IPS-NIHi7 (cell line): ENCODE results near the gene CLEC20A.

Source experiments
- DNase-seq: peaks from one replicate; pipeline ENCODE4 v3.0.0; 2012; ENCODE audit warnings: mixed read lengths; ENCODE audit errors: extremely low spot score

The CLEC20A gene

GRCh38 chr1:178500091-178500770 is 3.5 kb upstream of the CLEC20A start:
- peak; percentile 57 for DNase-seq

GRCh38 chr1:178498896-178499675 is 2.3 kb upstream of the CLEC20A start:
- DNase-seq = peak; percentile 51

GRCh38 chr1:178497903-178498478 is 1.2 kb upstream of the CLEC20A start:
- DNase-seq = no peak

- DNase-seq = no peak
Observed at GRCh38 chr1:178495741-178496409, 889 bp downstream of the CLEC20A start.

DNA sequence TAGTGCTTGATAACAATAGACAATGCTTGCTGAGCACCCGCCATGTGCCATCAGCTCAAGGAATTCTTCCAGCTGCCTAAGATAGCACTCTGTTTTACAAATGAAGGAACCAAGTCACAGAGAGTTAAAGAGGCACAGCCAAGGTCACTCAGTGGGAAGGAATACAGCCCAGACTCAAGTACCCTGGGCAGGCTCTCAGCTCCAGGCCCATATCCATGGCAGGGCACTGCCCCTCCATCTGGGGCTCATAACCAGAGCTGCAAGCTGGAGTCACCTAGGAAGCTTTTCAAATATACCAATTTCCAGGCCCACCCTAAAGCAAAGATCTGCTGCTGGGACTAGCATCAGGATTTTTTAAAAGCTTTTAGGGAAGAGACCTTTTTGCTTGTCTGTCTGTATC is 1.6 kb downstream of the CLEC20A start:
- no peak for DNase-seq

DNA sequence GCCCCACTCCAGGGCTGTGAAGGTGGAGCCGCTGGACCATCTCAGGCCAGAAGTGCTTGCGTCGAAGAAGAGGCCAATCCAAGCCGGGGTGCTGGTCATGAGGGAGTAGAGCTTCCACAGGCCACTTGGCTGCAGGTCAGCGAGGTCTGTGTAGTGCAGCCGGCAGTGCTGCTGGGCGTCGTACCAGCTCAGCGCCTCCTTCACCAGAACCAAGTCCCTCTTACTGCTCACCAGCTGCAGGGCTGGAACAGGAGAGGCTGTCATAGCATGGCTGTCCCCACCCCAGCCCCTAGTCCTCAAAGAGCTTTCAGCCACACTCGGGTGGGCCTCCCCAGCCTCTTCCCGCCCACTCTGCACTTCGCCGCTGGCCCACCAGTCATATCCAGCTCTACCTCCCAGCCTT is 2.2 kb downstream of the CLEC20A start:
- DNase-seq = no peak

DNA sequence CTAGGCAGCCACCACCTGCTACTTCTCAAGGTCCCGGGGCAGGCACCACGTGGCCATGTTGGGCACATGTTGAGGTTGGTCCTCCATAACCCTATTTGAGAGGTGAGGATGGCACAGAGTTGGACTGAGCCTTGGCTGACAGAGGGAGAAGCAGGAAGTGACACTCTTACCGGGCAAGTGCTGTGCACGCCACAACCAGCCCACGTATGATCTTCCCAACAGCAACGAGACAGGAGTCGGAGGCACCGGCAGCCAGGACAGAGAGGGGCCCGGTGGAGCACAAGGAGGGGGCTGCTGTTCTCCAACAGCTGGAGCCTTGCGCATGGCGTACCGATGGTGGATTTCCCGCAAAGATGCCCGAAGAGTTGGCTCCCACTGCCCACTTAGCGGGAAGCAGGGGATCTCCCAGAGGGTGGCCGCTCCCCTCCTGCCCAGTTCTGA is 3.4 kb downstream of the CLEC20A start:
- no peak for DNase-seq

DNA sequence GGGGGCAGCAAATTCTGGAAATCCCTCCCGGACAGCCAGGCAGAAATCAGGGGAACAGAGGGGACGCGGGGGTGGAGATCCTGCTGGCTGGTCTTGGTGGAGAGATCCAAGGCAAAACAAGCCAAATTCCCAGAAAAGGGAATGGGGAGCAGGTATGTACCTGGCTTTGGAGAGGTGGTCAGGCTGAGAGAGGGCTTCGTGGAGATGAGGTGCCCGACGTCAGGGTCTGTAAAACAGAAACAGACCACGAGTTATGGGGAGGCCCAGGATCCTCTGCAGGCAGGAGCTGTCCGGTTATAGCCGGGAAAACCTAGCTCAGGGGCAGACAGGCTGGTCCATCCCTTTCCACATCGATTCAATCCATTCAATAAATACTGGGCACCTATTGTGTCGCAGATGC is 4.4 kb downstream of the CLEC20A start:
- DNase-seq = no peak

DNA sequence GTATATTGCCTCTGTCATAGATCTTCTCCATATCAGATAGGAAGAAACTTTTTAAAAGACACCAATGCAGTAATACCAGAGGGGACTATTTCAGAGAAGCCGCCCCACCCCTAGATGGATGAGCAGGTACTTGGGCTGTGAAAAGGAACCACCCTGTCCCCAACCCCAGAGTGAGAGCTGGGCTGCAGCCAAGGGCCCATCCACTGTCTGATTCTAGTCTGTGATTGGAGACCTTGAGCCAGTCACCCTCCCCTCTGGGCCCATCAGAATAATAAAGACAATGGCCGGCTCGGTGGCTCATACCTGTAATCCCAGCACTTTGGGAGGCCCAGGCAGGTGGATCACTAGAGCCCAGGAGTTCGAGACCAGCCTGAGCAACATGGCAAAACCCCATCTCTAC is 5.0 kb downstream of the CLEC20A start:
- DNase-seq = no peak

GRCh38 chr1:178490967-178491366 is 5.8 kb downstream of the CLEC20A start:
- no peak for DNase-seq

GRCh38 chr1:178490136-178490535 is 6.6 kb downstream of the CLEC20A start:
- no peak for DNase-seq

DNA sequence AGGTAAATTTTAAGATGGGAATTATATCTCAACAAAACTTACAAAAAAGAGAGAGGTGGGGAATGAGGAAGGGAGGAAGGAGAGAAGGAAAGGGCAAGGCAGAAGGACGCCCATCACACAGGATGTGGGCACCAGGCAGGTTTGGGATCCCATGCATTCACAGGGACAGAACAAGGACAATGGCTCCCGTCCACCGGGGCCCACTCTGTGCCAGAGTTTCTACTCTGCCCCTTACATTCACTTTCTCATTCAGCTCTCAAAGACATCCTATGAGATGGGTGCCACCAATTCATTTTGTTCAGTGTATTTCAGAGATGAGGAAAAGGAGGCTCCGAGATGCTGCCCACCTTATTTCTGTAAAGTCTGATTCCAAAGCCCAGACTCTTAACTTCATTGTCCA is 7.4 kb downstream of the CLEC20A start:
- no peak for DNase-seq

- DNase-seq = no peak
Observed at GRCh38 chr1:178488393-178488792, 8.4 kb downstream of the CLEC20A start.

GRCh38 chr1:178487070-178487615 is 9.6 kb downstream of the CLEC20A start:
- DNase-seq = no peak

DNA sequence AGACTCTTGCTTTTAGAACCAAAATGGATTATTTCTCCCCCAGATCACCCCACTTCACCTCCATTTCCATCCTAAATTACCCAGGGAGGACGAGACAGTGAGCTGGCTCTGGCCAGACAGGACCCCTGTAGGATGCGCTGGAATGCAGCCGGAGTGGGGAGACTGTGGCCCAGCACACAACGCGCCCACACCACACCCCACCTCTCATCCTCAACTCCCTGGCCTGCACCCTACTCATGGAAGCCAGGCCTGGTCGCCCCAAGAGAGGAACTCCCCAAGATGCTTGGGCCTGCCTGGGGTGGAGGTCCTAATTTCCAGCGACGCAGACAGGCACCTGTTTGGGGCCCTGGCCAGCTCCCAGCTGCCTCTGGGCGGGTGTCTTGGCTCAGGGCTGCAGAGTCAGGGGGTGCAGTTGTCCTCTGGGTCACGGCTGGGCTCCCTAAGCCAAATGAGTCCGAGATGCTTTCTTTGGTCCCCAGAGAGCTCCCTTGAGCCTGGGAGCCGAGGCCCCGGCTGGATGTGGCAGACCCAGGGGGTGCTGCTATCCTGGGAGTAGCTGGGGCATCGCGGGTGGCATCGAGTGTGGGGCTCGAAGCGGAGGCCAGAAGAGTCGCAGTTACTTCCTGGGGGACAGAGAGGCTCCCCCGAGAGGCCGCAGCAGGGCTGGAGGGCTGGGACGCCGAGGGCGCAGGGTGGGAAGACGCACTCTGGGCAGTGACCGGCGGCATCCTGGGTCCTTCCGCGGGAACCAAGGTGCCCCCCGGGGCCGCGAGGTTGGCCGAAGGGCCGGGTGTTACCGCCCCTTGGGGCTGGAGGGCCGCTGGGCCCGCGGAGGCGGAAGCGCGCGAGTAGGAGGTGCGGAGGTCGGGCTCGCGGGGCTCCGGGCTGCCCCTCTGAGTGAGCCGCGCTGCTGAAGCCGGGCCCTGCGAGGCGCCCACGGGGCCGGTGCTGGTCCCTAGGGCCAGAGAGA is 10.4 kb downstream of the CLEC20A start:
- DNase-seq = no peak

- no peak for DNase-seq
Observed at GRCh38 chr1:178485541-178485981, 11.2 kb downstream of the CLEC20A start.

GRCh38 chr1:178484698-178485225 is 12.0 kb downstream of the CLEC20A start:
- DNase-seq = no peak

DNA sequence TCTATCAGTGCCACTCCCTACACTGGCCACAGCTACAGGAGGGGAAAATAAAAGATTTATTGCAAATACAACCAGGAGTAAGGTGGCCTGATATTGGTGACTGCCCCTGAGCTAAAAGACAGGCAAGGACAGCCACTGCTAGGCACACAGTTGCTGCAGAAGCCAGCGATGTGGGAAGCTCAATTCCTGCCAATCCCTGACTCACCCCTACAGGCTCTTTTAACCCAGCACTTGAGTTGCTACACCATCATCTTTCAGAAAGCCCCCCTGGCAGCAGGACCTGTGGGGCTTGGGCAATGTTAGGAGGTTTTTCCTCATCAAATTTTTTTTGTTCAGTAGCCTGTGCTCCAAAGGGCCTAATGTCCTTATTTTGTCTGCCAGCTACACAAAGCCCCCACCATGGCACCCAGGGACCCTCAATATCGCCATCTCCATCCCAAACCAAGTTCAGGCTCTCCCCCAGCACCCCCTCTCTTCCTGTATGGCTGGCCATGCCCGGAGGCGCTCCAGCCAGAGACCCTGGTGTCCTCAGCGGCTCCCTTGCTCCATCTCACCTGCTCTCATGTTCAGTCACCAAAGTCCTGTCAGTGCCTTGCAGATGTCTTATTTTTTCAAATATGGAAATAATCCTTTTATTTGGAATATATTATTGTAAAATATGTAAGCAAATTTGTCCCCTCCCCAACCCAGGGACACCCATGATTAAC is 13.4 kb downstream of the CLEC20A start:
- no peak for DNase-seq

DNA sequence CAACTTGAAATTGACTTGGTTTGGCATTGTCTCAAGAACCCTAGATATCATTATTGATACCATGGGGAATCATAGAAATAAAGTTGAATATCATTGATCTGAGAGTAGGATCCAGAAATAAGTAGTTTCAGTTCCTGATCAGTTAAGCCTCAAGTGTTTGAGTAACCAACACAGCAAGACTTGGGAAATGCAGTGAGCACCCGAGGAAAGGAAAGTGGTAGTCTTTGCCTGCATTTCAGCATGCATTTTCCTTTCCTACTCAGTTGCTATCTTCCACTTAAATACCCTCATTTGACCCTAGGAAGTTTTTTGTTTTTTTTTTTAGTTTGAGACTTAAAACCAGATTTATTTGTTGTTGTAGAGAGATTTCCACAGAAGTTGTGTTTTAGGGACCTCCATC is 18.9 kb downstream of the CLEC20A start:
- no peak for DNase-seq

GRCh38 chr1:178477373-178477772 is 19.4 kb downstream of the CLEC20A start:
- no peak for DNase-seq
